NB4 (cell line): ENCODE measurements around the gene CATSPERB.

ENCODE experiments used
- MAX ChIP-seq: IDR thresholded peaks from 2 replicates; pipeline ENCODE4 v1.6.1; 2011; ENCODE audit warnings: low read depth, low read length
- POLR2A ChIP-seq: IDR thresholded peaks from 2 replicates; pipeline ENCODE4 v1.6.1; 2011; ENCODE audit warnings: mild to moderate bottlenecking; ENCODE audit not compliant: insufficient read length; ENCODE audit errors: extremely low read depth
- TF ChIP-seq, protein P1 (sequence below): IDR thresholded peaks from one replicate; pipeline ENCODE4 v1.5.1; 2012; ENCODE audit warnings: low read depth, low read length

GRCh38 chr14:91653451-91653850, 78.4 kb downstream of the CATSPERB start:
- TF ChIP-seq, protein P1, sequence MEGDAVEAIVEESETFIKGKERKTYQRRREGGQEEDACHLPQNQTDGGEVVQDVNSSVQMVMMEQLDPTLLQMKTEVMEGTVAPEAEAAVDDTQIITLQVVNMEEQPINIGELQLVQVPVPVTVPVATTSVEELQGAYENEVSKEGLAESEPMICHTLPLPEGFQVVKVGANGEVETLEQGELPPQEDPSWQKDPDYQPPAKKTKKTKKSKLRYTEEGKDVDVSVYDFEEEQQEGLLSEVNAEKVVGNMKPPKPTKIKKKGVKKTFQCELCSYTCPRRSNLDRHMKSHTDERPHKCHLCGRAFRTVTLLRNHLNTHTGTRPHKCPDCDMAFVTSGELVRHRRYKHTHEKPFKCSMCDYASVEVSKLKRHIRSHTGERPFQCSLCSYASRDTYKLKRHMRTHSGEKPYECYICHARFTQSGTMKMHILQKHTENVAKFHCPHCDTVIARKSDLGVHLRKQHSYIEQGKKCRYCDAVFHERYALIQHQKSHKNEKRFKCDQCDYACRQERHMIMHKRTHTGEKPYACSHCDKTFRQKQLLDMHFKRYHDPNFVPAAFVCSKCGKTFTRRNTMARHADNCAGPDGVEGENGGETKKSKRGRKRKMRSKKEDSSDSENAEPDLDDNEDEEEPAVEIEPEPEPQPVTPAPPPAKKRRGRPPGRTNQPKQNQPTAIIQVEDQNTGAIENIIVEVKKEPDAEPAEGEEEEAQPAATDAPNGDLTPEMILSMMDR, result no peak
- TF ChIP-seq POLR2A, result no peak
- TF ChIP-seq MAX, result no peak
